ENCODE data around the gene KHDRBS2.

GRCh38 chr6:62324834-62325233, 38.8 kb upstream of the KHDRBS2 start:
- TF ChIP-seq CTCF (optimal IDR thresholded peaks at IDR 0.05 in 1 of 3, IDR thresholded peaks at IDR 0.05 in 1 of 3, conservative IDR thresholded peaks at IDR 0.05 in 1 of 3; ENCODE audit: extremely low read depth in 1 of 3, insufficient read depth in 2 of 3, low read length in 3 of 3) (no peak), EZH2 (IDR thresholded peaks at IDR 0.05; ENCODE audit: low read length) (no peak)
